GM19023 (cell line): ENCODE measurements around the gene SMAD3.
A peak's percentile ranks its signal among the peaks of the same experiment; 100 is the strongest.
"Not testable (repeated sequence)": the region's sequence is repeated elsewhere in the genome, so short reads cannot be mapped to it uniquely, and the experiment has no call there.

Experiments
- ATAC-seq: cut with Tn5 transposase; IDR thresholded peaks from one replicate; pipeline ENCODE4 v1.9.1; 2021; ENCODE audit warnings: mild to moderate bottlenecking, moderate library complexity; ENCODE audit not compliant: unreplicated experiment

SMAD3 gene

GRCh38 chr15:67062369-67062985 is 2.9 kb upstream of the SMAD3 start:
- no peak for ATAC-seq

DNA sequence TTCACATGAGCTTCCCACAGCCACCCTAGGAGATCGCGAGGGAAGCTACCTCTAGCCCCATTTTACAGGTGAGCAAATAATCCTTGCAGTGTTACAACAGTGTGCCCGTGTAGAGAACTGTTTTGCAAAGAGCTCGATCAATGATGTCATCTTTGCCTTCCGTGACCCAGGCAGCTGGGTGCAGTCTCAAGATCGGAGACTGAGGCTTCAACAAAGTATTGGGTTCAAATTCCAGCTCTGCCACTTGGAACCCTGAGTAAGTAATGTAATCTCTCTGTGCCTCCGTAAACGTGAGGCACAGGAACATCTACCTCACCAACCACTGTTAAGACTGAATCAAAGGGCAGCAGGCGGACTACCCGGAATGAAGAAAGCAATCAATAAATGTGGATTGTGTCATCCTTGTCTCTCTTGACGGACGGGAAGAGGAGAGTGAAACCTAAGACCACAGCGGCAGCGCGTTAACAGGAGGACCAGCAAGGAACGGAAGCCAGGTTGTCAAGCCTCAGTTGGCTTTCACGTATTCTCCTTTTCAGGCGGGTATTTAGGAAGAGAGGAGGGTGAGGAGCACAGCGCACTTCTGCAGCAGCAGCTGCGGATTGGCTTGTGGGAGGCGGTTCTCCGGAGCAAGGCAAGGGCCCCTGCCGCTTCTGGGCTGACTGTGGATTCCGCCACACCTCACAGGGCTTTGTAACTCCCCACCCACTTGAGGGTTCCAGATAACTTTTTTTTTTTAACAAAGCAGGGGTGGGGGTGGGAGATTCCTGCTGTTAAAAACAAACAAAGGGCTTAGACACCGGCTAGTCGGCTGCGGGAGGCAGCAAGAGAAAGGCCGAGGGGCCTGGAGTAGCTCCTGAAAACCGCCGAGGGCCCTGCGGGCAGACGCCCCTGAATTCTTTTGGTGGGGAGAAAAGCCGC is 1.5 kb upstream of the SMAD3 start:
- ATAC-seq: no peak

- ATAC-seq: peak; percentile 23
Observed at GRCh38 chr15:67064607-67065530, 533 bp upstream of the SMAD3 start.

GRCh38 chr15:67066041-67066958 is 898 bp downstream of the SMAD3 start:
- ATAC-seq: peak; percentile 11

DNA sequence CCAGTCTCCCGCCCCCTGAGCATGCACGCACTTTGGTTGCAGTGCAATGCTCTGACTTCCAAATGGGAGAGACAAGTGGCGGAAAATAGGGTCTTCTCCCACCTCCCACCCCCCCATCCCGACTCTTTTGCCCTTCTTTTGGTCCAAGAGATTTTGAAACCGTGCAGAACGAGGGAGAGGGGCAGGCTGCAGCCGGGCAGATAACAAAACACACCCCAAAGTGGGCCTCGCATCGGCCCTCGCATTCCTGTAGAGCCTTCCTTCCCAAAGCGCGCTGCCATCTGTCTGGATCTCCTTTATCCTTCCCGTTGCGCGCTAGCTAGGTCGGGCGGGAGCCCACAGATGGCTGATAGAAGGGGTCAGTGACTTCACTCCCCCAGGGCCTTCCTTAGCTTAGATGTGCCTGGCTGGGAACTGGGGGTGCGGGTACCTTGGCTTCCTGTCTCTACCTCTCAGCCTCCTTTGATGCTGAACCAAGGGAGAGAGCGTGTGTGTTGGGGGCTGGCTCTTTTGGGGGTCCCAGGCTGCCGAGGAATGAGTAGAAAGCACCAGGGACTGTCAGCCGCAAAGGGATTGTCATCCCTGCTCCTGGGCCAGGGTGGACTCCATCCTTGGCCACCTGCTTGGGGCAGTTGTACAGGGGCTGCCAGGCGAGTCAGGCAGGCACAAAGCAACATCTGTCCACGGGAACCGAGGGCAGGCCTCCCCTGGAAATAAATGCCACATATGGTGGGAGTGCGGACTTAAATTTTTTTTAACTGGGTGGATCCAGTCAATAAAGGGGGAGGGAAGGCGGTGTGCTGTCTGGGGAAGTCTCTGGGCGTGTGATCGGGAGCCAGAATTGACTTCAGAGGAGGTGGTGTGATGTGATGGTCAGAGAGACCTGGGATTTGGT is 1.8 kb downstream of the SMAD3 start:
- no peak for ATAC-seq

DNA sequence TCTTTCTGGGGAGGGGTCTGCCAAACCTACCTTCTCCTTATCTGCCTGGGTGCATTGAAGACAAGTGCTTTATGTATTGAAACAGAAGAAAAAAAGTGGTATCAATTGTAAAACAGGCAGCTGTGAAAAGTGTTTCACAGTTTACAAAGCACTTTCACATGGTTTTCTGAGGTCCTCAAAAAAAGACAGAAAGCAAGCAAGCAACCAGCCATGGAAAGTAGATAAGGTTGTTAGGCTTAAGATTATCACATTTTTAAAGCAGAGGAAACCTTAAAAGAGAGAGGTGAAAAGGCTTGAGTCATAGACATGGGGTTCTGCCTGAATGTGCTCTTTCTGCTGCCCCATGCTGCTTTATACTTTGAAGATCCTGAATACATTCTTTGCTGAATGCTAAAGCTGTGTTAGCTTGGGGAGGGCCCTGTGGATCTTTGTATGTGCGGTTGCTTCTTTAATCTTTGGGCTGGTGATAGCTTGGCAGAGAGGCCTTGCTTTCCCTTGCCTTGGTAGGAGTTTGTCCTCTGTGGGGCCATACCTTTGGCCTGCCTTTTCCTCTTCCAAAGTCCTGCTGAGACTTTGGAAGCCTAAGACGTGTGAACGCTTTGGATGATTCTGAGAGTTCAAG is 2.6 kb downstream of the SMAD3 start:
- no peak for ATAC-seq

DNA sequence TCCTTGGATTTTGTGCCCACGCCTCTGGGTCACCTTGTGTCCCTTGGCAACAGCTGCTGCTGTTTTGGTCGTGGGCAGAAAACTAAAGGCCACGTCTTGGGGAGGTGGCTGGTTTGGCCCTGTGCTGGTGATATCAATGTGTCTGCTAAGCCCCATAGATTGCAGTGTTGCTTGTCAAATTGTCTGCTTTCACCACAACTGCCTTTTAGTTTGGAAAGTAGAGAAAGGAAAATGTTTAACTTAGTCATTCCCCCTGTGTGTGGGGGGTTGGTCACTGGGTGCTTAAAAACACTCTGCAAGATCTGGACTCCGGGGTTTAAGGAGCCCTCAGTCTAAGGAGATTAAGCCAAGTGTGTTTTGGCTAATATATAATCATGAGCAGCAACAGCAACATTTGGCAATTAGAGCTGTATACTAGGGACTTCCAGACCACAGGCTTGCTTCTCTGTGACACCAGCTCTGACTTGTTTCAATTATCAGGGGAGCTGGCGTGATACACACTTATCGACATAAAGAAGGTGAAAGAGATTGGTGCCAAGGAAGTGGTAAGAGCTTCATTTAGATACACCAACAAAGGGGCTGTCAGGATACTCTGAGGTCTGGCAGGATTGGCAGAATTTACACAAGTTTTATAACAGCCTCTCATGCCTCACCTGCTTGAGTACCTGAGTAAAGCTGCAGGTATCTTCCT is 3.5 kb downstream of the SMAD3 start:
- no peak for ATAC-seq

- ATAC-seq: no peak
Observed at GRCh38 chr15:67070150-67070549, 4.7 kb downstream of the SMAD3 start.

GRCh38 chr15:67070892-67071664 is 5.7 kb downstream of the SMAD3 start:
- ATAC-seq: no peak

GRCh38 chr15:67072442-67072841 is 7.0 kb downstream of the SMAD3 start:
- ATAC-seq: no peak

DNA sequence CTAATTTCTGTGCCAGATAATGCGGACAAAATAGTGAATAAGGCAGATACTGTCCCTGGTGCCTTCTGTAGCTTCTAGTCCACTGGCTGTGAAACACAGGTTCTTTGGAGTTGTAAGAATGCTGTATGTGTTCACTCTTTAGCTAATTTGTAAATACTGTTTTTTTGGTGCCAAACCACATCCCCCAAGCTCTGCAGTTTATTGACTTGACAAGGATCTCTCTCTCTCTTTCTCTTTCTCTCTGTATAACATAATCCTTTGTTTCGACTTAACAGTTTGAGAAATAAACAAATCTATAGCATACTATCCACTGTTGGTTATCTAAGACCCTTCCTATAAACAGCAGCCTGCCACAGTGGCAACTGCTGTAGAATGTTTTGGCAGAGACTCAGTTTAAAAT is 7.6 kb downstream of the SMAD3 start:
- ATAC-seq: no peak

DNA sequence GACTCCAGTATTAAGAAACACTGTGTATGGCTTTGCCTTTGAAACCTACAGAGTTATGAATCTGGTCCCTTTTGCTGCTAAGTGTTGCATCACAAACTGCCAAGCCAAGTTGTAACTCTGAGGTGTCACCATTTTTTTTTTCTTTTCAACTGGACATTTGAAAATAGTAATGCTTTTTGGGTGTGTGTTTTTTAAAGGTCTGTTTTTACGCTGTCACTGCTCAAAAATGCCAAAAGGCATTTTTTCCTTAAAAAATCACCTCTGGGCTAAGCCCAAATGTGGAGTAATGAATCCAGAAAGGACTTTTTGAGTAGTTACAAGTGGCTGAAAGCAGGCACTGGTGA is 9.5 kb downstream of the SMAD3 start:
- ATAC-seq: no peak

DNA sequence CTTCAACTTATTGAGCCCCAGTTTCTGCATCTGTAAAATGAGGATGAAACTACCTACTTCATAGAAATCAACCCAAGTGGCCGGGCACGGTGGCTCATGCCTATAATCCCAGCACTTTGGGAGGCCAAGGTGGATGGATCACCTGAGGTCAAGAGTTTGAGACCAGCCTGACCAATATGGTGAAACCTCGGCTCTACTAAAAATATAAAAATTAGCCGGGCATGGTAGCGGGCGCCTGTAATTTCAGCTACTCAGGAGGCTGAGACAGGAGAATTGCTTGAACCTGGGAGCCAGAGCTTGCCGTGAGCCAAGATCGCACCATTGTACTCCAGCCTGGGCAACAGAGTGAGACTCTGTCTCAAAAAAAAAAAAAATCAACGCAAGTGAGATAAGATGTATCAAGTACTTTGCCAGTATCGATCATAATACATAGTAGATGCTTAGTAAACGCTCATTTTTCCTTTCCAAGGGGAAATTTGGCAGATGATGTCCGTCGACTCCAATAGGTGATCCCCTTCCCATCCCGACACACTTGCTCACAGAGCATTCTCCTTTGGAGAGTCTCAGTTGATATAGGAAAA is 10.2 kb downstream of the SMAD3 start:
- not testable (repeated sequence) for ATAC-seq

GRCh38 chr15:67076147-67076843 is 10.9 kb downstream of the SMAD3 start:
- peak; percentile 45 for ATAC-seq

- no peak for ATAC-seq
Observed at GRCh38 chr15:67077641-67078215, 12.3 kb downstream of the SMAD3 start.

DNA sequence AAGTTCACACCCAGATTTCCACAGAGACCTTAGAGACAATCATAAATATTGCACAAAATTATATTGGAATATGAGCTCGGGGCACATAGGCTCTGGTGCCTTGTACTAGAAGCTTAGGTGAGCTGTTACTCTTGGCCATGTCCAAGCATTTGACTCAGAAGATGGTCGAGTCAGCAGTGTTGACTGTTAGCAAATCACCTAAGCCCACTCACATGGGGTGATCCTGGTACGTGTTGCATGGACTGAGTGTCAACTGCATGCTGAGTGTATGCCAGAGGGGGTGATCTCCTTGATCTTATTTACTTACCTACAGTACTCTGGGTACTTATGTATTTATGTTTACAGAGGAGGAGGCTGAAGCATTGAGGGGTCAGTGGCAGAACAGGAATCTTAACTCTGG is 14.0 kb downstream of the SMAD3 start:
- no peak for ATAC-seq
